HL-60 (cell line): ENCODE results near the gene DPAGT1.

ENCODE experiments used
- GABPA ChIP-seq: IDR thresholded peaks from 2 replicates; pipeline ENCODE4 v1.6.1; 2012; ENCODE audit warnings: low read depth
- POLR2AphosphoS5 ChIP-seq: IDR thresholded peaks from 2 replicates; pipeline ENCODE4 v1.6.1; 2012; ENCODE audit warnings: low read depth
- REST ChIP-seq: IDR thresholded peaks from 2 replicates; pipeline ENCODE4 v1.6.1; 2012; ENCODE audit warnings: low read depth; ENCODE audit not compliant: insufficient replicate concordance
- SPI1 ChIP-seq: IDR thresholded peaks from 2 replicates; pipeline ENCODE4 v1.6.1; 2012; ENCODE audit warnings: low read depth, mild to moderate bottlenecking, borderline replicate concordance
- TF ChIP-seq, protein P1 (sequence below): IDR thresholded peaks from one replicate; pipeline ENCODE4 v1.5.1; 2011; ENCODE audit warnings: low read length, control low read depth, inconsistent platforms; ENCODE audit not compliant: insufficient read depth

GRCh38 chr11:119116235-119116594 lies 14.6 kb upstream of the DPAGT1 start:
- TF ChIP-seq, protein P1, sequence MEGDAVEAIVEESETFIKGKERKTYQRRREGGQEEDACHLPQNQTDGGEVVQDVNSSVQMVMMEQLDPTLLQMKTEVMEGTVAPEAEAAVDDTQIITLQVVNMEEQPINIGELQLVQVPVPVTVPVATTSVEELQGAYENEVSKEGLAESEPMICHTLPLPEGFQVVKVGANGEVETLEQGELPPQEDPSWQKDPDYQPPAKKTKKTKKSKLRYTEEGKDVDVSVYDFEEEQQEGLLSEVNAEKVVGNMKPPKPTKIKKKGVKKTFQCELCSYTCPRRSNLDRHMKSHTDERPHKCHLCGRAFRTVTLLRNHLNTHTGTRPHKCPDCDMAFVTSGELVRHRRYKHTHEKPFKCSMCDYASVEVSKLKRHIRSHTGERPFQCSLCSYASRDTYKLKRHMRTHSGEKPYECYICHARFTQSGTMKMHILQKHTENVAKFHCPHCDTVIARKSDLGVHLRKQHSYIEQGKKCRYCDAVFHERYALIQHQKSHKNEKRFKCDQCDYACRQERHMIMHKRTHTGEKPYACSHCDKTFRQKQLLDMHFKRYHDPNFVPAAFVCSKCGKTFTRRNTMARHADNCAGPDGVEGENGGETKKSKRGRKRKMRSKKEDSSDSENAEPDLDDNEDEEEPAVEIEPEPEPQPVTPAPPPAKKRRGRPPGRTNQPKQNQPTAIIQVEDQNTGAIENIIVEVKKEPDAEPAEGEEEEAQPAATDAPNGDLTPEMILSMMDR, result no peak
- no peak for TF ChIP-seq POLR2AphosphoS5
- TF ChIP-seq GABPA, result no peak
- no peak for TF ChIP-seq SPI1
- TF ChIP-seq REST, result no peak
